Osteoblast (primary cell): ENCODE measurements around the gene BBS1. TPM values are rescaled to one million over a fixed set of nuclear protein-coding genes. Genes with fewer than 3 reads are reported as not detected.
A peak's percentile ranks its signal among the peaks of the same experiment; 100 is the strongest.

Experiments
- DNase-seq: peaks from one replicate; pipeline ENCODE4 v3.0.0; 2011; ENCODE audit warnings: low spot score, mixed read lengths; ENCODE audit not compliant: insufficient read length; ENCODE audit errors: missing footprints
- H2AFZ ChIP-seq: 2 replicates; pipeline ENCODE4 v1.6.0; 2011; ENCODE audit warnings: mild to moderate bottlenecking, low read length
- H3K27ac ChIP-seq: 2 replicates; pipeline ENCODE4 v1.5.1; 2011; ENCODE audit warnings: mild to moderate bottlenecking, low read depth, low read length, moderate library complexity
- H3K27me3 ChIP-seq: 2 replicates; pipeline ENCODE4 v1.6.0; 2012; ENCODE audit warnings: mild to moderate bottlenecking, control low read depth, inconsistent platforms, low read length, moderate library complexity; ENCODE audit not compliant: insufficient read depth
- H3K36me3 ChIP-seq: 2 replicates; pipeline ENCODE4 v1.5.1; 2011; ENCODE audit warnings: mild to moderate bottlenecking, low read length, control low read depth, moderate library complexity; ENCODE audit not compliant: insufficient read depth
- H3K4me1 ChIP-seq: 2 replicates; pipeline ENCODE4 v1.5.1; 2011; ENCODE audit warnings: mild to moderate bottlenecking, low read length, control low read depth, moderate library complexity; ENCODE audit not compliant: insufficient read depth
- H3K4me2 ChIP-seq: 2 replicates; pipeline ENCODE4 v1.6.0; 2011; ENCODE audit warnings: mild to moderate bottlenecking, low read length; ENCODE audit not compliant: insufficient read depth
- H3K4me3 ChIP-seq: fragments of 200-600 bp; sonication (generic); 3 replicates; pipeline ENCODE4 v1.5.1; 2012; ENCODE audit warnings: mild to moderate bottlenecking, low read length, inconsistent platforms; ENCODE audit not compliant: insufficient read depth
- H3K79me2 ChIP-seq: 2 replicates; pipeline ENCODE4 v1.6.0; 2012; ENCODE audit warnings: mild to moderate bottlenecking, low read length, control low read depth, inconsistent platforms; ENCODE audit not compliant: insufficient read depth
- H3K9me3 ChIP-seq: 2 replicates; pipeline ENCODE4 v1.5.1; 2011; ENCODE audit warnings: low read depth, low read length, control low read depth
- H4K20me1 ChIP-seq: 2 replicates; pipeline ENCODE4 v1.6.0; 2012; ENCODE audit warnings: mild to moderate bottlenecking, low read length, control low read depth; ENCODE audit not compliant: insufficient read depth
- CTCF ChIP-seq: IDR thresholded peaks from 2 replicates; pipeline ENCODE4 v1.5.1; 2011; ENCODE audit warnings: mild to moderate bottlenecking, low read depth, low read length, moderate library complexity; ENCODE audit errors: extremely low read depth
- total RNA-seq: library from RNA; depleted of rRNA; stranded (reverse); fragments of >200 nt; gene quantifications from 2 replicates; pipeline ENCODE4 v1.2.3, GENCODE V29; 2012

The BBS1 gene
- total RNA-seq, 1 donor: 43.8 TPM

- Histone ChIP-seq H3K27ac (peak overlapping the region; percentile 95), H3K4me3 (peak overlapping the region; percentile 98), H3K4me1 (peaks cover 12% of the 10 kb centered on the region), H3K27me3 (no peaks in the 10 kb centered on the region), H4K20me1 (peaks cover 19% of the 10 kb centered on the region), H3K4me2 (peak overlapping the region; percentile 91), H3K36me3 (peaks cover 9% of the 10 kb centered on the region), H2AFZ (peak overlapping the region; percentile 95), H3K79me2 (peaks cover 16% of the 10 kb centered on the region), H3K9me3 (no peaks in the 10 kb centered on the region)
- DNase-seq: peak; percentile 96
- no peak for TF ChIP-seq CTCF
Measured at GRCh38 chr11:66479394-66480116, 30.9 kb upstream of the BBS1 start.

GRCh38 chr11:66480117-66480938 is 30.1 kb upstream of the BBS1 start, which contains the start of gene DPP3:
DPP3 (plus strand) TSS chr11:66480434; CDS start chr11:66482201, 1,767 bp downstream.
- H3K9me3 ChIP-seq: no peaks in the 10 kb centered on the region
- H3K36me3 ChIP-seq: peaks cover 9% of the 10 kb centered on the region
- H4K20me1 ChIP-seq: peaks cover 17% of the 10 kb centered on the region
- H3K4me3 ChIP-seq: peak within 1 kb of the TSS; percentile 98
- H3K4me1 ChIP-seq: peaks cover 12% of the 10 kb centered on the region
- peak within 1 kb of the TSS; percentile 91 for H3K4me2 ChIP-seq
- DNase-seq: peak; percentile 100
- peak within 1 kb of the TSS; percentile 95 for H3K27ac ChIP-seq
- H2AFZ ChIP-seq: peak within 1 kb of the TSS; percentile 95
- no peaks in the 10 kb centered on the region for H3K27me3 ChIP-seq
- TF ChIP-seq CTCF: no peak
- peaks cover 16% of the 10 kb centered on the region for H3K79me2 ChIP-seq

- Histone ChIP-seq H3K4me2 (no peak overlapping the region), H4K20me1 (peaks cover 3% of the 10 kb centered on the region), H3K9me3 (no peaks in the 10 kb centered on the region), H3K27me3 (no peaks in the 10 kb centered on the region), H2AFZ (no peak overlapping the region), H3K4me1 (peaks cover 4% of the 10 kb centered on the region), H3K4me3 (no peak overlapping the region), H3K36me3 (peaks cover 19% of the 10 kb centered on the region), H3K27ac (no peak overlapping the region), H3K79me2 (peaks cover 3% of the 10 kb centered on the region)
- peak; percentile 34 for DNase-seq
- TF ChIP-seq CTCF: no peak
Measured at GRCh38 chr11:66484806-66485380, 25.5 kb upstream of the BBS1 start.
